Omental fat pad (tissue), 4 donors: ENCODE data around the gene SERP2. TPM values are rescaled to one million over a fixed set of nuclear protein-coding genes. Genes with fewer than 3 reads are reported as not detected.

Experiments used
- ATAC-seq: fragments of 150-250 bp; one replicate; pipeline ENCODE4 v1.9.1; 2016; ENCODE audit warnings: mild to moderate bottlenecking, moderate library complexity; ENCODE audit not compliant: low FRiP score
- DNase-seq: peaks from one replicate; pipeline ENCODE4 v3.0.0-alpha.2; 2019; ENCODE audit warnings: low spot score
- CTCF ChIP-seq, 3 donors: fragments of 450-650 bp; IDR thresholded peaks; one replicate each; pipeline ENCODE4 v1.5.1; 2016 to 2017; ENCODE audit warnings: antibody characterized with exemption in 3 of 3, mild to moderate bottlenecking in 3 of 3, moderate library complexity in 2 of 3
- total RNA-seq, 4 donors: library from RNA; depleted of rRNA; stranded (reverse); fragments of >200 nt; gene quantifications; one replicate each; pipeline ENCODE4 v1.1.0, GENCODE V29; 2016

SERP2 gene
- total RNA-seq, 4 donors from 2014 or later, result 2.0 to 4.9 (median 3.9) TPM

- ATAC-seq (no peak), DNase-seq (no peak)
- TF ChIP-seq CTCF (IDR thresholded peaks at IDR 0.05), result no peak
These were observed 4.7 kb downstream of the SERP2 start for GRCh38 chr13:44378277-44378676.

DNA sequence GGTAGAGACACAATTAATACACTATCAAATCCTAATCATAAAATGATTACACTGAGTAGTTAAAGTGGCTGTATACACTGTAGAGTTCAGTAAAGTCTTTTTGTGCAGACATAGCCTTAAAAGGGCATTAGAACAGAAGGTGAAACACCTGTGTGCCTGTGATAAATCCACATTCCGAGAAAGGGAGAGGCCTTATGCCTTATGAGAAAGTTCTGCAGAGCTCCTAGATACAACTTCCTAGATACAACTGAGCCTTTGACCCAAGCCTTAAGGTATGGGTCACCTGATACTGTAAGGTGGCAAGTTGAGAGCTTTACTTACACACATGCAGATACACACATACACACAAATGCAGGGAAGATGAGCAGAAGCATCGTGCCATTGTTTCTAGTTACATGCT, 6.3 kb downstream of the SERP2 start:
- ATAC-seq (no peak), DNase-seq (no peak)
- no peak for TF ChIP-seq CTCF (IDR thresholded peaks at IDR 0.05)

DNA sequence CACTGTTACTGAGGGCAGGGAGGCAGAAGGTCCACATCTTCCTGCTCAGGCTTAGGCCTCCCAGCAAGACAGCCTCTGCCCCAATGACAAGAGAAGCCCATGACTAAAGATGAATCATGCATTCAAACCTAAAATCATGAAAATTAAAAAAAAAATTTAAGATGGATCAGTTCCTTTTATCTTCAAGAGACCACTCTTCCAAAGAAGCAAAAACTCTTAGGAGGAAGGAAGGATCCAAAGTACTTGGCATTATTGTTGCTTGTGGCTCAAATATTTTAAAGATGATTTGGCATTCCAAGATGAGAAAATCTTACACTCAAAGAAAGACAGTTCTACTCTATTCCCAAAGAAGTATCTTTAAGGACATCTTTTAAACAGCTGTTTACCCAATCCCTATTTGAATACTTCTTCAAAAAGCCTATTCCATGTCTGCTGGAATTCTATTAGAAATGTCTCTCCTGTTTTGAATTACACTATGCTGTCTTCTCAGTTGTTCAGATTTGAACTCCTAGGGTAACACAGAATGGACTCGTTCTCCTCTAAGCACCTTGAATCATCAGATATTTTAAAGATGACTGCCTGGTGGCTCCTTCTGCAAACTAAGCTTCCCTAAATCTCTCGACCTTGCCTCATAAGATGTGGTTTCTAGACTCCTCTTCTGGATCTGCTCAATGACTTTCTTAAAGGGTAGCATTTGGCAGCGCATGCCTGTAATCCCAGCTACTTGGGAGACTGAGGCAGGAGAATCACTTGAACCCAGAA, 7.0 kb downstream of the SERP2 start:
- TF ChIP-seq CTCF (IDR thresholded peaks at IDR 0.05), result no peak
- no peak for DNase-seq
- no peak for ATAC-seq

- ATAC-seq (no peak), DNase-seq (no peak)
- no peak for TF ChIP-seq CTCF (IDR thresholded peaks at IDR 0.05)
These were observed 9.1 kb downstream of the SERP2 start for GRCh38 chr13:44382635-44383145.

DNA sequence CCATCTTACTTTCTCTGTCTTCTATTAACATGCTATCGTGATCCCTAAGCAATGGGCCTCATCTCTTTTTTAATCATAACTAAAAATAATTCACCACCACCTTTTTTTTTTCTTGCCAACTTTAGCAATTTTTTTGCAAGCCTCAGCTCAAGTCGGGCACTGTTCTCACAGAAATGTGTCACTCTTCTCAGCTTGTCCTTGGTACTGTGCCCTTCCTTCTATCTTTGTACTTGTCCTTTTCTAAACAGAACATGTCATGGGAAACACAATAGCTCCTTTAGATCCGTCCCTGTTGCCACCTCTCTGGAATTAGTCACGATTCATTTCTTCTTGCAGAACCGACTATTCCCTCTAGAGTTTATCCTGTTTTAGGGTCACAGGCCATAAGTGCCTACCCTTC, 10.3 kb downstream of the SERP2 start:
- no peak for DNase-seq
- no peak for ATAC-seq
- no peak for TF ChIP-seq CTCF (IDR thresholded peaks at IDR 0.05)

- no peak for TF ChIP-seq CTCF (IDR thresholded peaks at IDR 0.05)
- DNase-seq (no peak), ATAC-seq (no peak)
These were observed 11.2 kb downstream of the SERP2 start for GRCh38 chr13:44384778-44385177.

DNA sequence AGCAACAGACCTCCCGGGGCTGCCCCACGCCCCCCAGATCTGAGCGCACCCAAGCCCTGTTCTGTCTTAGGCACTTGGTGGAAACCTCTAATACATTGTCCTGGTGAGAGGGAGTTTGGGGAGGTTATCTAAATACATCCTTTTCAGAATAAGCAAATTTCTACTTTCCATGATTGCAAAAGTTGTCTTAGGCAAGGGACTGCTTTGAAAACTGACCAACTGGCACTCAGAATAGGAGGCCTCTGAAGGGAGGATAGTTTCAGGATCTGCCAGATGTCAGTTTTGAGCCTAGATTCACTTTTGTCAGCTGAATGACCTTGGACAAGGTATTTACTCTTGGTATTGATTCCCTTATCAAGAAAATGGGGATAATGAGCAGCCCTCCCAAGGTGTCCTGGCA, 11.8 kb downstream of the SERP2 start:
- no peak for ATAC-seq
- no peak for TF ChIP-seq CTCF (IDR thresholded peaks at IDR 0.05)
- DNase-seq, result no peak
